HepG2 (cell line): ENCODE measurements around the gene CTBP1. TPM values are rescaled to one million over a fixed set of nuclear protein-coding genes. Genes with fewer than 3 reads are reported as not detected.

Experiments used
- ATAC-seq: fragments of 200-7000 bp; cut with Tn5 transposase; 3 replicates; pipeline ENCODE4 v1.9.1; 2020; ENCODE audit warnings: mild to moderate bottlenecking, moderate library complexity
- BruUV-seq: library from RNA; stranded (reverse); fragments of 400-500 nt; replicated peaks from 2 replicates; lab custom pipeline; 2021; lab: Mats Ljungman, UMichigan
- CTCF ChIA-PET: fragments of 300-600 bp; formaldehyde crosslinking; extraction: SDS; loops from one replicate; lab custom pipeline; 2021; ENCODE audit warnings: low total read pairs, inconsistent platforms, low intra/inter-chr PET ratio; lab: Yijun Ruan, JAX
- POLR2A ChIA-PET: fragments of 350-600 bp; sonication (Branson Sonifier 250); formaldehyde crosslinking; loops from one replicate; lab custom pipeline; 2020; ENCODE audit warnings: antibody characterized with exemption, inconsistent platforms; lab: Yijun Ruan, JAX
- DNase-seq: peaks from one replicate; pipeline ENCODE4 v3.0.0-alpha.2; 2015; ENCODE audit warnings: low spot score
- FAIRE-seq: peaks from 3 replicates; lab custom pipeline; 2011; peaks lifted over from hg19 to GRCh38; lab: Jason Lieb, UNC
- H2AFZ ChIP-seq: one replicate; pipeline ENCODE4 v1.6.1; 2011; ENCODE audit warnings: low read length, inconsistent platforms
- H3K27ac ChIP-seq: fragments of 300-600 bp; 3 replicates; pipeline ENCODE4 v1.8.0; 2011; ENCODE audit warnings: mixed run types, mild to moderate bottlenecking, mixed read lengths, low read length, inconsistent platforms; ENCODE audit not compliant: insufficient read depth; ENCODE audit errors: extremely low read length
- H3K27me3 ChIP-seq, 2 experiments: fragments of 200-600 bp in 1 of 2; 2 replicates in 1 of 2; 3 replicates in 1 of 2; pipeline versions ENCODE4 v1.6.0 to v1.8.0; 2011; ENCODE audit warnings: low read length in 2 of 2, mild to moderate bottlenecking in 2 of 2, moderate library complexity in 2 of 2, inconsistent platforms in 1 of 2; ENCODE audit not compliant: insufficient read depth in 2 of 2, control insufficient read depth in 1 of 2
- H3K36me3 ChIP-seq, 2 experiments: fragments of 200-600 bp in 1 of 2; replicated peaks in 1 of 2; 2 replicates in 1 of 2; 3 replicates in 1 of 2; pipeline versions ENCODE4 v1.5.1 to v1.8.0; 2011; ENCODE audit warnings: low read length in 2 of 2, inconsistent platforms in 1 of 2; ENCODE audit not compliant: insufficient read depth in 2 of 2, control insufficient read depth in 1 of 2
- H3K4me1 ChIP-seq: 2 replicates; pipeline ENCODE4 v1.5.1; 2012; ENCODE audit warnings: low read length, inconsistent platforms; ENCODE audit not compliant: insufficient read depth
- H3K4me2 ChIP-seq: 2 replicates; pipeline ENCODE4 v1.6.0; 2011; ENCODE audit warnings: low read depth, low read length, inconsistent platforms
- H3K4me3 ChIP-seq, 3 experiments: fragments of 200-600 bp in 1 of 3; sonication (generic), shearing (Covaris generic) in 1 of 3; replicated peaks in 1 of 3; 2 replicates each; pipeline ENCODE4 v1.5.1; 2011 to 2016; ENCODE audit warnings: low read length in 3 of 3, inconsistent platforms in 2 of 3, low read depth in 2 of 3, mild to moderate bottlenecking in 2 of 3, control low read depth in 1 of 3, mixed read lengths in 1 of 3; ENCODE audit not compliant: insufficient read depth in 1 of 3
- H3K79me2 ChIP-seq: one replicate; pipeline ENCODE4 v1.6.1; 2011; ENCODE audit warnings: low read length, inconsistent platforms; ENCODE audit not compliant: insufficient read depth
- H3K9ac ChIP-seq: 2 replicates; pipeline ENCODE4 v1.6.0; 2011; ENCODE audit warnings: mild to moderate bottlenecking, low read depth, low read length, inconsistent platforms; ENCODE audit not compliant: insufficient read depth
- H3K9me3 ChIP-seq: 2 replicates; pipeline ENCODE4 v1.5.1; 2012; ENCODE audit warnings: mild to moderate bottlenecking, low read length
- H4K20me1 ChIP-seq: 2 replicates; pipeline ENCODE4 v1.6.0; 2011; ENCODE audit warnings: inconsistent platforms, mild to moderate bottlenecking, low read length, moderate library complexity; ENCODE audit not compliant: insufficient read depth
- ELF4 ChIP-seq: sonication (generic); formaldehyde crosslinking; IDR thresholded peaks from 2 replicates; pipeline ENCODE4 v1.5.0; 2020; ENCODE audit warnings: missing genetic modification reagents, mild to moderate bottlenecking, moderate library complexity, borderline replicate concordance
- GRHL1 ChIP-seq: sonication (generic); formaldehyde crosslinking; conservative IDR thresholded peaks from 2 replicates; pipeline ENCODE4 v1.8.0; 2022; ENCODE audit warnings: missing genetic modification reagents
- HINFP ChIP-seq: sonication (generic); formaldehyde crosslinking; IDR thresholded peaks from 2 replicates; pipeline ENCODE4 v1.4.0; 2020; ENCODE audit warnings: low read depth, mild to moderate bottlenecking, missing genetic modification reagents
- MTF2 ChIP-seq: sonication (generic); formaldehyde crosslinking; IDR thresholded peaks from 2 replicates; pipeline ENCODE4 v1.5.0; 2020; ENCODE audit warnings: missing genetic modification reagents, borderline replicate concordance
- MXD4 ChIP-seq: IDR thresholded peaks from 2 replicates; pipeline ENCODE4 v1.6.1; 2016; ENCODE audit warnings: mild to moderate bottlenecking, missing biosample characterization, missing genetic modification reagents
- NFYC ChIP-seq: IDR thresholded peaks from 2 replicates; pipeline ENCODE4 v1.6.1; 2016; ENCODE audit warnings: missing genetic modification reagents, missing compliant biosample characterization
- NPAS2 ChIP-seq: sonication (generic); formaldehyde crosslinking; IDR thresholded peaks from 2 replicates; pipeline ENCODE4 v1.8.0; 2022; ENCODE audit warnings: mild to moderate bottlenecking, missing genetic modification reagents, borderline replicate concordance
- RBM22 ChIP-seq: fragments of 200-400 bp; formaldehyde crosslinking; optimal IDR thresholded peaks from 2 replicates; pipeline ENCODE3; 2017; ENCODE audit warnings: mild to moderate bottlenecking, low read length, moderate library complexity
- REXO4 ChIP-seq: sonication (generic); formaldehyde crosslinking; IDR thresholded peaks from 2 replicates; pipeline ENCODE4 v1.8.0; 2022; ENCODE audit warnings: missing genetic modification reagents, mild to moderate bottlenecking, borderline replicate concordance
- SALL2 ChIP-seq: sonication (generic); formaldehyde crosslinking; IDR thresholded peaks from 2 replicates; pipeline ENCODE4 v1.8.1; 2023; ENCODE audit warnings: mild to moderate bottlenecking, missing genetic modification reagents, inconsistent platforms
- SRSF4 ChIP-seq: fragments of 200-400 bp; formaldehyde crosslinking; IDR thresholded peaks from one replicate; pipeline ENCODE4 v1.6.1; 2018; ENCODE audit warnings: mild to moderate bottlenecking, low read depth, low read length, moderate library complexity; ENCODE audit not compliant: poor library complexity, severe bottlenecking
- TBX3 ChIP-seq: fragments of 450-650 bp; IDR thresholded peaks from 2 replicates; pipeline ENCODE4 v1.6.1; 2017; ENCODE audit warnings: antibody characterized with exemption, mild to moderate bottlenecking, inconsistent platforms, borderline replicate concordance
- TOPORS ChIP-seq: sonication (generic); formaldehyde crosslinking; IDR thresholded peaks from 2 replicates; pipeline ENCODE4 v1.8.0; 2023; ENCODE audit warnings: mild to moderate bottlenecking, missing genetic modification reagents
- ZBTB43 ChIP-seq: sonication (generic); formaldehyde crosslinking; conservative IDR thresholded peaks from 2 replicates; pipeline ENCODE4 v1.4.0; 2020; ENCODE audit warnings: missing genetic modification reagents
- ZBTB7B ChIP-seq: sonication (generic); formaldehyde crosslinking; IDR thresholded peaks from 2 replicates; pipeline ENCODE4 v1.4.0; 2020; ENCODE audit warnings: missing genetic modification reagents
- ZNF292 ChIP-seq: sonication (generic); formaldehyde crosslinking; IDR thresholded peaks from 2 replicates; pipeline ENCODE4 v1.8.1; 2022; ENCODE audit warnings: mild to moderate bottlenecking, low read depth, missing genetic modification reagents, borderline replicate concordance
- ZSCAN22 ChIP-seq: sonication (generic); formaldehyde crosslinking; IDR thresholded peaks from 2 replicates; pipeline ENCODE4 v1.4.0; 2020; ENCODE audit warnings: mild to moderate bottlenecking, missing genetic modification reagents
- WGBS: methylation state at CpG from one replicate; pipeline ENCODE4 v1.1.6; 2017; ENCODE audit warnings: low lambda C conversion rate; 5-methylcytosine and 5-hydroxymethylcytosine counted together
- in situ Hi-C: cut with HindIII; loops from 2 replicates; pipeline ENCODE4 v1.10.0; 2017; ENCODE audit warnings: low pct_unique_long_range_greater_than_20kb; ENCODE audit not compliant: extremely low pct_ligation_motif_present
- intact Hi-C: fragments of 100-400 bp; cut with micrococcal nuclease; formaldehyde crosslinking; loops from one replicate; pipeline ENCODE4 v1.10.0; 2022; ENCODE audit not compliant: unreplicated experiment
- polyA plus RNA-seq, 8 experiments: library from polyadenylated mRNA; depleted of rRNA in 3 of 8; stranded (reverse) in 7 of 8; unstranded in 1 of 8; fragments of >200 nt; fragmentation: Illumina TruSeq in 4 of 8; extraction: Trizol in 4 of 8; gene quantifications; 2 replicates each; pipeline versions ENCODE4 v1.2.1 to v1.2.3, GENCODE V29; 2011 to 2016; ENCODE audit warnings: low read depth in 4 of 8, missing spikeins in 1 of 8, mixed read lengths in 1 of 8; ENCODE audit not compliant: insufficient read depth in 1 of 8
- total RNA-seq, 5 experiments: library from RNA; depleted of rRNA; stranded (reverse); fragments of >200 nt; fragmentation: Illumina TruSeq; extraction: Trizol; gene quantifications; 2 replicates each; pipeline ENCODE4 v1.2.3, GENCODE V29; 2016; ENCODE audit warnings: low read depth in 1 of 5

The CTBP1 gene
- total and polyA plus RNA-seq, 2 of the 13 experiments (the other 11 are each of a cell fraction or from before 2014, with no cell fraction given): 78.5 to 112 TPM

GRCh38 chr4:1220566-1220965, 28.4 kb downstream of the CTBP1 start (continued):
- TF ChIP-seq ELF4 (CRISPR knock-in tag): no peak
- TF ChIP-seq, all 625 proteins: peak for 0

- H2AFZ ChIP-seq: no peak overlapping the region
- TF ChIP-seq HINFP (CRISPR knock-in tag) (no peak), GRHL1 (CRISPR knock-in tag) (no peak), SRSF4 (no peak), ZNF292 (CRISPR knock-in tag) (no peak), NPAS2 (no peak), MTF2 (CRISPR knock-in tag) (no peak), NFYC (no peak), MXD4 (CRISPR knock-in tag) (no peak), SALL2 (CRISPR knock-in tag) (no peak), ZBTB43 (CRISPR knock-in tag) (no peak), TBX3 (no peak), ZBTB7B (CRISPR knock-in tag) (no peak), REXO4 (CRISPR knock-in tag) (no peak), TOPORS (no peak), ZSCAN22 (CRISPR knock-in tag) (no peak), RBM22 (no peak)
- TF ChIP-seq, all 625 proteins: peak for 0
- no peaks in the 10 kb centered on the region for H3K4me1 ChIP-seq
- no peak overlapping the region for H3K27ac ChIP-seq
- H3K4me3 ChIP-seq: no peak overlapping the region
- no peak overlapping the region for H3K4me2 ChIP-seq
- no TSS peak for BruUV-seq
- no peaks in the 10 kb centered on the region for H4K20me1 ChIP-seq
- H3K9me3 ChIP-seq: no peaks in the 10 kb centered on the region
- H3K27me3 ChIP-seq: no peaks in the 10 kb centered on the region
- WGBS: 98% methylated on average over 7 of the region's 7 CpGs
- ATAC-seq (no peak), FAIRE-seq (no peak), DNase-seq (no peak)
- in situ Hi-C loops (no loop called here), intact Hi-C loops (no loop called here)
- H3K36me3 ChIP-seq: peaks cover 21 to 49% of the 10 kb centered on the region in 2 experiments
- POLR2A ChIA-PET: no interaction called here
- CTCF ChIA-PET: no interaction called here
- no peaks in the 10 kb centered on the region for H3K79me2 ChIP-seq
- no peak overlapping the region for H3K9ac ChIP-seq
Measured at GRCh38 chr4:1219566-1219950, 29.4 kb downstream of the CTBP1 start.
